HFFc6 (cell line): ENCODE data around the gene IGF2BP3. TPM values are rescaled to one million over a fixed set of nuclear protein-coding genes. Genes with fewer than 3 reads are reported as not detected.

Experiments used
- DNase-seq: peaks from one replicate; pipeline ENCODE4 v3.0.0-alpha.2; 2018
- H3K27ac Mint-ChIP-seq: 2 replicates; pipeline ENCODE4 v1.8.0; 2020; ENCODE audit warnings: mild to moderate bottlenecking, mixed read lengths
- H3K27me3 Mint-ChIP-seq: 2 replicates; pipeline ENCODE4 v1.8.0; 2021; ENCODE audit warnings: mild to moderate bottlenecking, moderate library complexity, mixed read lengths; ENCODE audit not compliant: insufficient read depth
- H3K36me3 Mint-ChIP-seq: 2 replicates; pipeline ENCODE4 v1.8.0; 2021; ENCODE audit warnings: low read depth, mixed read lengths
- H3K4me1 Mint-ChIP-seq: 2 replicates; pipeline ENCODE4 v1.8.0; 2020; ENCODE audit warnings: low read depth, mixed read lengths
- H3K4me3 Mint-ChIP-seq: 2 replicates; pipeline ENCODE4 v1.8.0; 2020; ENCODE audit warnings: mild to moderate bottlenecking, moderate library complexity, mixed read lengths
- H3K9me3 Mint-ChIP-seq: 2 replicates; pipeline ENCODE4 v1.8.0; 2020; ENCODE audit warnings: mild to moderate bottlenecking, mixed read lengths
- CTCF ChIP-seq: fragments of 200-600 bp; sonication (generic); IDR thresholded peaks from 2 replicates; pipeline ENCODE4 v1.5.0; 2021; ENCODE audit warnings: antibody characterized with exemption, mild to moderate bottlenecking
- total RNA-seq, 6 experiments: library from RNA; stranded (reverse); fragmentation: NEBNext Ultra II Directional; extraction: Animal tissue kit (Norgen Biotek cat#: 25700); gene quantifications; 2 replicates in 1 of 6; 3 replicates in 5 of 6; pipeline ENCODE4 v1.2.3, GENCODE V29; 2021

IGF2BP3 gene
- total RNA-seq, 6 experiments from 2014 or later, result 23.8 to 33.1 (median 31.0) TPM

- H3K9me3 Mint-ChIP-seq, result no peaks in the 10 kb centered on the region
- TF ChIP-seq CTCF, result no peak
- H3K27ac Mint-ChIP-seq, result peak overlapping the region; percentile 93
- H3K27me3 Mint-ChIP-seq, result peaks cover 5% of the 10 kb centered on the region
- H3K4me3 Mint-ChIP-seq, result peak overlapping the region; percentile 98
- peaks cover 3% of the 10 kb centered on the region; the same call in 1 of the 2 replicates for H3K36me3 Mint-ChIP-seq
- H3K4me1 Mint-ChIP-seq, result peaks cover 56% of the 10 kb centered on the region
- no peak for DNase-seq
Measured at GRCh38 chr7:23467291-23467805, 2.9 kb downstream of the IGF2BP3 start.

DNA sequence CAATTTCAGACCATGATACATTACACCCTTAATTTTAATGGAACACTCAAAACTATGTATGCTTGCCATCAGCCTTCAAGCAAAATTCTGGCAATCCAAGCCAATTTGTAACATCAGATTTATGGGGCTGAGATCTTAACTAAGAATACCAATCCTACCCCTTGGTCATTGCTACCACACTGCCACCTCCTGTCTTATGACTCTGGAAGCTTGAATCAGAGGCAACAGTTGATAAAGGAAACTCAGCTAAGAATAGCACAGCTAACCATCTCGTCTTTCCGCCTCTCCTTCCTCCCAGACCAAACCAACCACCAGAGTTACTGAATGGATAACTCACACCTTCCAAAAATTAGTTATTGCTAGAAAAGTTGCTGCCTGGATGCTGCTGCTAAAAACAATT lies 7.4 kb downstream of the IGF2BP3 start:
- H3K9me3 Mint-ChIP-seq, result no peaks in the 10 kb centered on the region
- H3K36me3 Mint-ChIP-seq, result peaks cover 16% of the 10 kb centered on the region
- DNase-seq, result peak; percentile 72
- no peak overlapping the region for H3K27ac Mint-ChIP-seq
- no peaks in the 10 kb centered on the region; the same call in 1 of the 2 replicates for H3K27me3 Mint-ChIP-seq
- TF ChIP-seq CTCF, result peak; percentile 66
- H3K4me3 Mint-ChIP-seq, result peak overlapping the region; percentile 8; the same call in 1 of the 2 replicates
- H3K4me1 Mint-ChIP-seq, result peaks cover 64% of the 10 kb centered on the region

- peaks cover 27% of the 10 kb centered on the region for H3K36me3 Mint-ChIP-seq
- no peak for TF ChIP-seq CTCF
- H3K27ac Mint-ChIP-seq, result no peak overlapping the region
- peaks cover 32% of the 10 kb centered on the region for H3K4me1 Mint-ChIP-seq
- H3K27me3 Mint-ChIP-seq, result peaks cover 1% of the 10 kb centered on the region
- DNase-seq, result no peak
- H3K9me3 Mint-ChIP-seq, result no peaks in the 10 kb centered on the region
- no peak overlapping the region for H3K4me3 Mint-ChIP-seq
Measured at GRCh38 chr7:23458044-23458443, 12.2 kb downstream of the IGF2BP3 start.

DNA sequence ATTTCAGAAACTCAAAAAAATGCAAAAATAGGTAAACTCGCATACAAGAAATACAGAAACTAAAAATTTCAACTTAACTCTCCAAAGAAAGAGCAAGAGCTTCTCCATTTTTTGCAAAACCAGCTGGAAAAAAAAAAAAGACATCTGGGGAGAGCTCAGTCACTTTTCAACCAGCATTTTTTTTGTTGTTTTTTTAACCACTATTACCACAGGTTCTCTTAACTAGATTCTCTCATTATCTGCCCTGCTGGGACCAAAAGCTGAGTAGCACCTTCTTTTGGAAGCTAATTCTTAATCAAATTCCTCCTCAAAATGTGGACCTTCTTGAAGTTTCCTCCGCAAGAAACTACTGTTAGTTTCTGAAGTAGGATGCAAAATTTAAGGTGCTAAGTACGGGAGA lies 14.2 kb downstream of the IGF2BP3 start:
- H3K27ac Mint-ChIP-seq, result no peak overlapping the region
- no peaks in the 10 kb centered on the region for H3K9me3 Mint-ChIP-seq
- peaks cover 15% of the 10 kb centered on the region for H3K4me1 Mint-ChIP-seq
- H3K36me3 Mint-ChIP-seq, result peaks cover 18% of the 10 kb centered on the region
- H3K4me3 Mint-ChIP-seq, result no peak overlapping the region
- DNase-seq, result no peak
- H3K27me3 Mint-ChIP-seq, result peaks cover 1% of the 10 kb centered on the region
- TF ChIP-seq CTCF, result no peak

DNA sequence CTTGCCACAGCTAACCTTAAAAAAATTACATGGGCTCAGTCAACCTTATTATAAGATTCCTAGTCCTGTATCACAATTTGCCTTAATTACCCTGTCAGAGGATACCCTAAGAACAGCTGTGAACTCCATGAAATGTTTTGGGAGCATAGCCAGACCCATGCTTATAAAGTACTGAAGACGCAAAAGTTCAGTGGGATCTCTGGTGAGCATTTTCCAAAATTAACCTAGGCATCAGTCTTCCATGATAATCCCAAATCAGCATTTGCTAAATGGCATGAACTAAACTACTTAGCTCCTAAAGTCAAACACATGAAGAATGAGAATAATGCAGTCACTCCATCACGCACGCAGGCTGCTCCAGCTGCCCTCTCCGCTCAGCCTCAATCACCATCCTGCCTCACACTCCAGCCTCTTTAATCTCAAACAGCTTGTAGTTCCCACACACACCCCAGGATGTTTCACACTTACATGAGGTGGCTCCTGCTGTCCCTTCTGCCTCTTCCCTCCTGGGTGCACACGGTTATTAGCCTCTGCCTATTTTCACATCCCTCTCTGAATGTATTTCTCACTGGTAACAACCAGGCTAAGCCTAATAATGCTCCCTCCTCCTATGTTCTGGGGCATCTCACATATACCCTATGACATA lies 15.3 kb downstream of the IGF2BP3 start:
- peaks cover 1% of the 10 kb centered on the region for H3K27me3 Mint-ChIP-seq
- no peaks in the 10 kb centered on the region for H3K9me3 Mint-ChIP-seq
- 0 out of 2 replicates have a peak, but pooled peaks cover 16% of the 10 kb centered on the region for H3K36me3 Mint-ChIP-seq
- DNase-seq, result no peak
- no peak for TF ChIP-seq CTCF
- peaks cover 13% of the 10 kb centered on the region for H3K4me1 Mint-ChIP-seq
- no peak overlapping the region for H3K4me3 Mint-ChIP-seq
- no peak overlapping the region for H3K27ac Mint-ChIP-seq
